Stimulated activated CD4-positive, alpha-beta T cell treated with anti-CD3 and anti-CD28 coated beads, Interleukin-1b, Interleukin-23, amount 100 ng/mL, for 1 hour (primary cell): ENCODE results near the gene TMEM207.

ENCODE experiments used
- DNase-seq, 2 donors: peaks; one replicate each; pipeline ENCODE4 v3.0.0-alpha.2; 2020; ENCODE audit warnings: low read depth in 2 of 2

Gene TMEM207

DNA sequence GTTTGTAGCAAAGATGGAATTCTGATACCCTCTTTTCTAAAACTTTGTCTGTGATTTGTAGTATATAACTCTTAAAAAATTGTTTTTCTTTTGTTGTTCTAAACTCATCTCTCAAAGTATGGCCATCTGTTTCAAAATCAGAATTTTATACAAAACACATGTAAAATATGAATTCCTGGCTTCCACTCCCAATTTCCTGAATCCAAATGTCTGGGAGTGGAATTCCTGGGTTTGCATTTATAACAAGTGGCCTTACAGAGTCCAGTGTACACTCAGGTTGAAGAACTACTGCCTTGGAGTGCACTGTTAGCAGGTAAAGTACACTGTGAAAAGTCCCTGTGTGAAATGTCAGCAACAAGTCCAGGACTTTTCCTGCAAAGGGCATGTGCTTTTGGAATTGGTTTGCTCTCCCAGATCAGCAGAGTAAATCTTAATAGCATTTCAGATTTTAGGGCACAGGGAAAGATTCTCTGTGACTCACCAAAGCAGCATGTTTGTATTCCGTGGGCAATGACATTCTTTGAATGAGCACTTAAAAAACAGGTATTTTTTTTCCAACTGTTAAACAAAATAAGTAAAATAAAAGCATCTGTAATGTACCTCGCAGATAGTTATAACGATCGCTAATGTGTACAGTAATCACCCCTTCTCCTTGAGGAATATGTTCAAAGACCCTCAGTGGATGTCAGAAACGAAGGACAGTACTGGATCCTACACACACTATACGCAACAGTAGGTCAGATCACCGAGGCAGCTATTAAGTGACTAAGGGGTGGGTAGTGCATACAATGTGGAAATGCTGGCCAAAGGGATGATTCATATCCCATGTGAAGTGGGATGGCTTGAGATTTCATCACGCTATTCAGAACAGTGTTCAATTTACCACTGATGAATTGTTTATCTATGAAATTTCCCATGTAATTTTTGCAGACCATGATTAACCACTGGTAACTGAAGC, 63.7 kb downstream of the TMEM207 start:
- DNase-seq: no peak

DNA sequence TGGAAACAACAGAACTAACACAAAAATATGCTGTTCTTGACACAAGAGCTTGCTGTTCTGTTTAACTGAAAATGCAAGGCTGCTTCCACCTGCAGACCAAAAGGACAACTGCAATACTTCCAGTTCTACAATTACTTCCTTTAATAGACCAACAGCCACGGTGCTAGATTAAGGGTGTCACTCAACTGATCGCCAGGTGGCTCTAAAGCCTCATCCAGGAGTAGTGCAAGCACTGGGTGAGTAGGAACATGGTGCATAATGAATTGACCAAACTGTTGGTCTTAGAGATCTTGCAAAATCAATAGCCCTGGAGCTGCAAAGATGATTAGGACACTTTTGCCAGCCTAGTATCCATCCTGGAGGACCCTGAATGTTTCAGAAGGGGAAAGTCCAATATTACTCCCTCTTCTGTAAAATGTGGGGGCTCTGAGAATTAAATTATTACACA, 65.4 kb downstream of the TMEM207 start:
- DNase-seq: no peak

DNA sequence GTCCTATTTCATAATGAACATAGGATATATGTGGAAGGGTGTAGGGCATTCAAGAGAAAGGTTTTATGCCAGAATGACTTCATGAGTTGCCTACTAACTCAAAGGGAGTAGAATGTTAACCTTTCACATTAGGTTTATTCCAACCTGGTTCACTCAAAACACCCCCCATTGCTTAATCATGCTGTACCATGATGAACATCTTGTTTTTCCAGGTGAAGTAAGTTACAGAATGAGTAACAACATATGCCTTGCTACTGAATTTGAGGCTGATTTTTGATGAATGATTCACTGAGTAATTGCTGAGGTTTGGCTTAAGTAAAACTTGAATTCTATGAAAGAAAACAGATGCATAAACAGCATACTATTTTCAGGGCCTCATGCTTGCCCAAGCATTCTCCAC, 67.6 kb downstream of the TMEM207 start:
- DNase-seq: no peak

DNA sequence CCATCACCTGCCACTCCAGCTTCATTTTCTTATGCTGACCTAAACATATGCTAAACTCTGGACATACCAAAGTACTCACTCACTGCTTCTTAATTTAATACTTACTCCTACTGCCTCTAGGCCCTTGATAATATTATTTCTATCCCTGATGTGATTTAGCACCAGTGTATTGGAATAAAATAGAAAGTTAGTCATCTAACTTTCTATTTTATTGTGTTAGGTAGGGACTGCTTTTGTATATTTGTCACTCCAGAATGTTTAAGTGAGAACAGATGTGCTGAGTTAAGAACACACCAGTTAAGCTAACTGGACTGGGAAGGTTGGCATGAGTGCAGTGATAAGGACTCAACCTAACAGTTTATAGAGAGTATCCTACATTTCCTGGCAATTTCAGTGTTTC, 68.3 kb downstream of the TMEM207 start:
- no peak for DNase-seq

DNA sequence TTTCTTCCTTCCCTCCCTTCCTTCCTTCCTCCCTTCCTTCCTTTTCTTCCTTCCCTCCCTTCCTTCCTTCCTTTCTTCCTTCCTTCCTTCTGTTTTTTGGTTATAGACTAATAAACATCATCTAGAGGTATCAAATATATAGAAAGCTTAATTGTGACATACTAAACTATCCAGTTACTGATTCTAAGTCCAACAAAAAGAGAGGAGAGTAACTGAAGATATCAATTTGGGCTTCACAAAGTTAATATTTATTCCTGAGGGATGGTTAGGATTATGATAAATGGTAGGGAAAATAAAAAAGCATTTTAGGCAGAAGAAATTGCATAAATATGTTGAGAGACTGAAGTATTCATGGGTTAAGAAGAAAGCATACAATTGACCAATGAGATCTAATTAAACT, 69.5 kb downstream of the TMEM207 start:
- DNase-seq: no peak
